Measurements from ENCODE around the gene BRF1.

GRCh38 chr14:105162669-105162979 lies 138.2 kb downstream of the BRF1 start:
- TF ChIP-seq, protein P1, sequence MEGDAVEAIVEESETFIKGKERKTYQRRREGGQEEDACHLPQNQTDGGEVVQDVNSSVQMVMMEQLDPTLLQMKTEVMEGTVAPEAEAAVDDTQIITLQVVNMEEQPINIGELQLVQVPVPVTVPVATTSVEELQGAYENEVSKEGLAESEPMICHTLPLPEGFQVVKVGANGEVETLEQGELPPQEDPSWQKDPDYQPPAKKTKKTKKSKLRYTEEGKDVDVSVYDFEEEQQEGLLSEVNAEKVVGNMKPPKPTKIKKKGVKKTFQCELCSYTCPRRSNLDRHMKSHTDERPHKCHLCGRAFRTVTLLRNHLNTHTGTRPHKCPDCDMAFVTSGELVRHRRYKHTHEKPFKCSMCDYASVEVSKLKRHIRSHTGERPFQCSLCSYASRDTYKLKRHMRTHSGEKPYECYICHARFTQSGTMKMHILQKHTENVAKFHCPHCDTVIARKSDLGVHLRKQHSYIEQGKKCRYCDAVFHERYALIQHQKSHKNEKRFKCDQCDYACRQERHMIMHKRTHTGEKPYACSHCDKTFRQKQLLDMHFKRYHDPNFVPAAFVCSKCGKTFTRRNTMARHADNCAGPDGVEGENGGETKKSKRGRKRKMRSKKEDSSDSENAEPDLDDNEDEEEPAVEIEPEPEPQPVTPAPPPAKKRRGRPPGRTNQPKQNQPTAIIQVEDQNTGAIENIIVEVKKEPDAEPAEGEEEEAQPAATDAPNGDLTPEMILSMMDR (IDR thresholded peaks at IDR 0.05), result no peak
- no peak for TF ChIP-seq POLR2A (IDR thresholded peaks at IDR 0.05)

Measured in thyroid gland (tissue), 4 donors.